ENCODE results near the gene BRWD1. TPM values are rescaled to one million over a fixed set of nuclear protein-coding genes. Genes with fewer than 3 reads are reported as not detected.
"Not testable (repeated sequence)": the region's sequence is repeated elsewhere in the genome, so short reads cannot be mapped to it uniquely, and the experiment has no call there.

The BRWD1 gene
- total RNA-seq, 3 donors from 2014 or later (not counting 1 experiment from before 2014, with no cell fraction given), result 92.0 to 93.8 (median 93.3) TPM

DNA sequence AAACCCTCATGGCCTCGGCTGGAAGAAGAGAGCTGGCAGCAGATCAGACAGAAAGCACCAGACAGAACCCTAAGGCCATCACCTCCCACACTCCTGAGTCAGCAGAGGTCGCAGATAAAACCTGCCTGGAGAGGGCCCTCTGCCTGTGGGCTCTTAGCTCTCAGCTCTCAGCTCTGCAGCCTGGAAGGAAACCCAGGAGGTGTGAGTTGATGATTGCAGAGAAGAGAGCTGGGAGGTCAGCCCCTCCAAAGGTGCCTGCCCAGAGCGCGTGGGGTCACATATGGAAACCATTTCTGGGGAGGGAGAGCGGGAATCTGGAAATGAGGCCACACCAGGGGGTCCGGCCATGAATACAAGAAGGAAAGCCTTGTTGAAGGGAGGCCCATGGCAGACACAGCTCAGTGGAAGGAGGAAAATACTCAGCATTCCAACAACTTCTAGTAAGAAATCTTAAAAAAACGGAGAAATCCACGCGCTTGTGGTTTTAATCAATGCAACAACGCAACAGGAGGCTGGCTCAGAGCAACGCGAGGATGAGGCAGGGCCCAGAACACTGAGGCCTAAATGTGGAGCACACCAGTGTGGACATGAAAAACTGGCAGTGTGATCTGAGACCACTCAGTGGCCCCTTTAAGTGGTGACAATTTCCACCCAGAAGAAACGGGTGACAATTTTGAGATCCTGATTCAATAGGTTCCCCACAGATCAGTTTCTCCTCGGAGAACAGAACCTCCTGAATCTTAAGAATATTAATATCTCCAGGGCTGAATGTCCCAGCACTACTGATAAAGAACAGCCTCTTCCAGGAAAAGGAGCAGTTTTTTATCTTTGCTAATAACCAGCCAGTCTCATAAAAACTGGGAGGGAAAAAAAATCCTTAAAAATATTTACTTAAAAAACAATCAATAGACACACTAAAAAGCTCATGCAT, 175.9 kb downstream of the BRWD1 start:
- 83% methylated on average over 13 of the region's 14 CpGs for WGBS (ENCODE audit: insufficient coverage)
- TF ChIP-seq, protein P1, sequence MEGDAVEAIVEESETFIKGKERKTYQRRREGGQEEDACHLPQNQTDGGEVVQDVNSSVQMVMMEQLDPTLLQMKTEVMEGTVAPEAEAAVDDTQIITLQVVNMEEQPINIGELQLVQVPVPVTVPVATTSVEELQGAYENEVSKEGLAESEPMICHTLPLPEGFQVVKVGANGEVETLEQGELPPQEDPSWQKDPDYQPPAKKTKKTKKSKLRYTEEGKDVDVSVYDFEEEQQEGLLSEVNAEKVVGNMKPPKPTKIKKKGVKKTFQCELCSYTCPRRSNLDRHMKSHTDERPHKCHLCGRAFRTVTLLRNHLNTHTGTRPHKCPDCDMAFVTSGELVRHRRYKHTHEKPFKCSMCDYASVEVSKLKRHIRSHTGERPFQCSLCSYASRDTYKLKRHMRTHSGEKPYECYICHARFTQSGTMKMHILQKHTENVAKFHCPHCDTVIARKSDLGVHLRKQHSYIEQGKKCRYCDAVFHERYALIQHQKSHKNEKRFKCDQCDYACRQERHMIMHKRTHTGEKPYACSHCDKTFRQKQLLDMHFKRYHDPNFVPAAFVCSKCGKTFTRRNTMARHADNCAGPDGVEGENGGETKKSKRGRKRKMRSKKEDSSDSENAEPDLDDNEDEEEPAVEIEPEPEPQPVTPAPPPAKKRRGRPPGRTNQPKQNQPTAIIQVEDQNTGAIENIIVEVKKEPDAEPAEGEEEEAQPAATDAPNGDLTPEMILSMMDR (IDR thresholded peaks at IDR 0.05), result no peak
- no peaks in the 10 kb centered on the region for H3K27me3 ChIP-seq (ENCODE audit: control insufficient read depth, insufficient read depth, low read length)

DNA sequence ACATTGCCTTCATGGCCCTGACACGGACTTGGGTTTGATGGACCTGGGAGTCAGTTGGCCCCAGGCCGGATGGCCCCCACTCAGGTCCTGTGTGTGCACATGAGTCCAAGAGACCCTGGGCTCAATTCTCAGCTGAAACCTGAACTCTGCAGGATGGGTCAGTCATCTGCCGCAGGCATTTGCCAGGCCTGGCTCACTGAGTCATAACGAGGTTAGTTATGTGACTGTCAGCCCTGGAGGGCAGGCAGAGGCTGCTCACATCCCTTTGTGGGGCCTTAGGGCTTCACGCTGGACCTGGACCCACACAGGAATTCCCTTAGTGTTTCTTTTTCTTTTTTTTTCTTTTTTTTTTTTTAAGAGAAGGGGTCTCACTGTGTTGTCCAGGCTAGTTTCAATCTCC, 176.7 kb downstream of the BRWD1 start:
- 84% methylated on average over 5 of the region's 5 CpGs for WGBS (ENCODE audit: insufficient coverage)
- DNase-seq, result no peak
- Mint-ChIP-seq H3K4me3 (no peak overlapping the region), H3K9me3 (no peaks in the 10 kb centered on the region), H3K4me1 (no peaks in the 10 kb centered on the region), H3K27ac (no peak overlapping the region), H3K36me3 (no peaks in the 10 kb centered on the region), H3K27me3 (ENCODE audit: low read depth in 2 of 2) (peaks cover 5% of the 10 kb centered on the region in 2 donors)
- no peak for ATAC-seq
- TF ChIP-seq, protein P1 (IDR thresholded peaks at IDR 0.05), result no peak
- no peak overlapping the region for H3K27ac ChIP-seq (ENCODE audit: low read length)
- no peaks in the 10 kb centered on the region for H3K36me3 ChIP-seq (ENCODE audit: control insufficient read depth, insufficient read depth, low read length)
- H3K9me3 ChIP-seq (ENCODE audit: control insufficient read depth, insufficient read depth, low read length), result no peaks in the 10 kb centered on the region
- H3K27me3 ChIP-seq (ENCODE audit: control insufficient read depth, insufficient read depth, low read length), result no peaks in the 10 kb centered on the region
- intact Hi-C loops (cut with micrococcal nuclease), result loop anchor here (5.0 kb wide), 1 partner anchor 629 kb away; no protein-coding TSS in a partner anchor
- H3K4me1 ChIP-seq (ENCODE audit: control insufficient read depth, insufficient read depth, low read length), result no peaks in the 10 kb centered on the region
- no peak overlapping the region for H3K4me3 ChIP-seq (ENCODE audit: low read length)

More for the DNA sequence above, 175.9 kb downstream of the BRWD1 start:
- Histone ChIP-seq H3K36me3 (ENCODE audit: control insufficient read depth, insufficient read depth, low read length) (no peaks in the 10 kb centered on the region), H3K9me3 (ENCODE audit: control insufficient read depth, insufficient read depth, low read length) (no peaks in the 10 kb centered on the region), H3K4me3 (ENCODE audit: low read length) (no peak overlapping the region), H3K27ac (ENCODE audit: low read length) (no peak overlapping the region), H3K4me1 (ENCODE audit: control insufficient read depth, insufficient read depth, low read length) (no peaks in the 10 kb centered on the region)
- Mint-ChIP-seq H3K4me3 (no peak overlapping the region), H3K4me1 (no peaks in the 10 kb centered on the region), H3K27ac (no peak overlapping the region), H3K36me3 (no peaks in the 10 kb centered on the region), H3K9me3 (no peaks in the 10 kb centered on the region), H3K27me3 (ENCODE audit: low read depth in 2 of 2) (peaks cover 5 to 8% of the 10 kb centered on the region in 2 donors)
- DNase-seq, result no peak
- no peak for ATAC-seq
- intact Hi-C loops (cut with micrococcal nuclease), result loop anchor here (1.0 to 5.0 kb wide), 2 partner anchors 403 to 630 kb away; no protein-coding TSS in a partner anchor

DNA sequence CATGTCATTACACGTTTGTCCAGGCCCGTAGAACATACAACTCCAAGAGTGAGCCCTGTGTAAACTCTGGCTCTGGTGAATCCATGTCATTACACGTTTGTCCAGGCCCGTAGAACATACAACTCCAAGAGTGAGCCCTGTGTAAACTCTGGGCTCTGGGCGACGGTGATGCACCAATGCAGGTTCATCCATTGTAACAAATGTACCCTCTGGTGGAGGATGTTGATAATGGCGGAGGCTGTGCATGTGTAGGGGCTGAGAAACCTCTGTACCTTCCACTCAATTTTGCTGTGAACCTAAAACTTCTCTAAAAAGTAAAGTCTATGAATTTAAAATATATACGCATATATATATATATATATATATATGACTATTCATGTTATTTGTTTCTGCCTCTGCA, 177.3 kb downstream of the BRWD1 start:
- H3K27ac ChIP-seq (ENCODE audit: low read length); H3K36me3 Mint-ChIP-seq; H3K36me3 ChIP-seq (ENCODE audit: control insufficient read depth, insufficient read depth, low read length); H3K9me3 ChIP-seq (ENCODE audit: control insufficient read depth, insufficient read depth, low read length); ATAC-seq; H3K4me3 Mint-ChIP-seq; H3K4me1 ChIP-seq (ENCODE audit: control insufficient read depth, insufficient read depth, low read length); H3K27ac Mint-ChIP-seq; H3K4me3 ChIP-seq (ENCODE audit: low read length); DNase-seq; H3K27me3 ChIP-seq (ENCODE audit: control insufficient read depth, insufficient read depth, low read length); H3K4me1 Mint-ChIP-seq; H3K9me3 Mint-ChIP-seq; H3K27me3 Mint-ChIP-seq (ENCODE audit: low read depth in 2 of 2): not testable (repeated sequence)
- intact Hi-C loops (cut with micrococcal nuclease), result loop anchor here (5.0 kb wide), 1 partner anchor 629 kb away; no protein-coding TSS in a partner anchor
- WGBS (ENCODE audit: insufficient coverage), result 47% methylated on average over 5 of the region's 8 CpGs

DNA sequence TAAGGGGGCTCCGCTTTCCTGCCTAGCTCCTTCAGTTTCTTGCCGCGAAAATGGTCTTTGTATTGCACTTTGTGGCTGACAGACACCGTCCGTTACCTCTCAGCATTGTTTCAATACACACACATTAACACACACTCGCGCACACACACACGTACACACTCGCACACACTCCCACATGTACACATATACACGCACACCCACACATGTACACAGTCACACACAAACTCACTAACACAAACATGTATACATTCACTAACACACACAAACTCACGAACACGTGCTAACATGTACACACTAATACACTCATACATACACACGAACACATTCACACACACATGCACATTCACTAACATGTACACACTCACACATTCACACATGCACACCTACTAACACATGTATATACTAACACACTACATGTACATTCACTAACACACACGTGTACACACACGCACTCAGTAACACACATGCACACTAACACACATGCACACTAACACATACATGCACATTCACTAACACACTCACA, 179.1 kb downstream of the BRWD1 start:
- H3K36me3 Mint-ChIP-seq, result no peaks in the 10 kb centered on the region
- 85% methylated on average over 15 of the region's 15 CpGs for WGBS (ENCODE audit: insufficient coverage)

More for the DNA sequence above, 179.1 kb downstream of the BRWD1 start:
- TF ChIP-seq, protein P1 (IDR thresholded peaks at IDR 0.05), result no peak
- no peaks in the 10 kb centered on the region for H3K36me3 ChIP-seq (ENCODE audit: control insufficient read depth, insufficient read depth, low read length)
- no peak for DNase-seq
- no peak overlapping the region for H3K4me3 ChIP-seq (ENCODE audit: low read length)
- Mint-ChIP-seq H3K9me3 (no peaks in the 10 kb centered on the region), H3K4me1 (no peaks in the 10 kb centered on the region), H3K27me3 (ENCODE audit: low read depth in 2 of 2) (peaks cover 5 to 7% of the 10 kb centered on the region in 2 donors), H3K4me3 (no peak overlapping the region), H3K27ac (no peak overlapping the region)
- H3K9me3 ChIP-seq (ENCODE audit: control insufficient read depth, insufficient read depth, low read length), result peaks cover 3% of the 10 kb centered on the region
- ATAC-seq, result no peak
- H3K4me1 ChIP-seq (ENCODE audit: control insufficient read depth, insufficient read depth, low read length), result no peaks in the 10 kb centered on the region
- H3K27me3 ChIP-seq (ENCODE audit: control insufficient read depth, insufficient read depth, low read length), result no peaks in the 10 kb centered on the region
- H3K27ac ChIP-seq (ENCODE audit: low read length), result no peak overlapping the region
- intact Hi-C loops (cut with micrococcal nuclease), result no loop called here

All from natural killer cell (primary cell).